Neural cell (in vitro differentiated cells): ENCODE results near the gene DLG5. TPM values are rescaled to one million over a fixed set of nuclear protein-coding genes. Genes with fewer than 3 reads are reported as not detected.

Experiments
- H2AFZ ChIP-seq: fragments of 200-600, 300-800 bp; sonication (generic), shearing (Covaris generic); 2 replicates; pipeline ENCODE4 v1.6.0; 2014; ENCODE audit warnings: low read depth, mild to moderate bottlenecking, antibody characterized with exemption, low read length, moderate library complexity
- H3F3A ChIP-seq: fragments of 200-600 bp; shearing (Covaris generic); 2 replicates; pipeline ENCODE4 v1.6.1; 2016; ENCODE audit warnings: mild to moderate bottlenecking, moderate library complexity, mixed read lengths, antibody characterized with exemption, low read length; ENCODE audit not compliant: insufficient read depth, poor library complexity, severe bottlenecking
- H3K27ac ChIP-seq: fragments of 200-600, 300-800 bp; sonication (generic), shearing (Covaris generic); 2 replicates; pipeline ENCODE4 v1.5.1; 2014; ENCODE audit warnings: mild to moderate bottlenecking, low read length, moderate library complexity
- H3K27me3 ChIP-seq: fragments of 300-800, 200-600 bp; sonication (generic), shearing (Covaris generic); 2 replicates; pipeline ENCODE4 v1.6.0; 2014; ENCODE audit warnings: mild to moderate bottlenecking, low read depth, low read length, moderate library complexity; ENCODE audit not compliant: insufficient read depth
- H3K36me3 ChIP-seq: fragments of 300-800, 200-600 bp; sonication (generic), shearing (Covaris generic); 2 replicates; pipeline ENCODE4 v1.5.1; 2014; ENCODE audit warnings: mild to moderate bottlenecking, antibody characterized with exemption, low read length, moderate library complexity; ENCODE audit not compliant: insufficient read depth
- H3K4me2 ChIP-seq: fragments of 300-800, 200-600 bp; sonication (generic), shearing (Covaris generic); 2 replicates; pipeline ENCODE4 v1.6.0; 2014; ENCODE audit warnings: mild to moderate bottlenecking, low read length
- H3K4me3 ChIP-seq: fragments of 300-800, 200-600 bp; sonication (generic), shearing (Covaris generic); 2 replicates; pipeline ENCODE4 v1.5.1; 2014; ENCODE audit warnings: mild to moderate bottlenecking, low read length, moderate library complexity
- H3K79me2 ChIP-seq: fragments of 200-600 bp; shearing (Covaris generic); replicated peaks from 2 replicates; pipeline ENCODE4 v1.6.0; 2014; ENCODE audit warnings: mild to moderate bottlenecking, low read length, moderate library complexity; ENCODE audit not compliant: insufficient read depth
- H3K9ac ChIP-seq: fragments of 300-800, 200-600 bp; sonication (generic), shearing (Covaris generic); 2 replicates; pipeline ENCODE4 v1.6.1; 2016; ENCODE audit warnings: mild to moderate bottlenecking, low read length, mixed read lengths
- H3K9me2 ChIP-seq: fragments of 200-600 bp; shearing (Covaris generic); 2 replicates; pipeline ENCODE4 v1.6.1; 2016; ENCODE audit warnings: mild to moderate bottlenecking, low read length, mixed read lengths; ENCODE audit not compliant: insufficient read depth
- H3K9me3 ChIP-seq: fragments of 200-600, 300-800 bp; sonication (generic), shearing (Covaris generic); 2 replicates; pipeline ENCODE4 v1.6.1; 2016; ENCODE audit warnings: mild to moderate bottlenecking, mixed run types, low read length, moderate library complexity, mixed read lengths
- H4K20me1 ChIP-seq: fragments of 200-600 bp; shearing (Covaris generic); 2 replicates; pipeline ENCODE4 v1.6.1; 2016; ENCODE audit warnings: mild to moderate bottlenecking, mixed run types; ENCODE audit not compliant: insufficient read depth
- CTCF ChIP-seq: fragments of 450-650 bp; IDR thresholded peaks from 2 replicates; pipeline ENCODE4 v1.5.1; 2014; ENCODE audit warnings: antibody characterized with exemption, mild to moderate bottlenecking, moderate library complexity; ENCODE audit not compliant: poor library complexity, severe bottlenecking
- EP300 ChIP-seq: fragments of 450-650 bp; conservative IDR thresholded peaks from 2 replicates; pipeline ENCODE4 v1.6.1; 2014; ENCODE audit warnings: antibody characterized with exemption, mild to moderate bottlenecking, moderate library complexity; ENCODE audit not compliant: poor library complexity, severe bottlenecking
- EZH2 ChIP-seq: fragments of 200-600, 300-800 bp; shearing (Covaris generic), sonication (generic); IDR thresholded peaks from 2 replicates; pipeline ENCODE4 v1.6.1; 2014; ENCODE audit warnings: antibody characterized with exemption, low read length, borderline replicate concordance, mild to moderate bottlenecking; ENCODE audit not compliant: insufficient read depth, poor library complexity, severe bottlenecking
- MXI1 ChIP-seq: fragments of 450-650 bp; conservative IDR thresholded peaks from 2 replicates; pipeline ENCODE4 v1.6.1; 2014; ENCODE audit warnings: antibody characterized with exemption, mild to moderate bottlenecking; ENCODE audit not compliant: poor library complexity, severe bottlenecking
- POLR2AphosphoS5 ChIP-seq: IDR thresholded peaks from 2 replicates; pipeline ENCODE4 v1.6.1; 2012
- RAD21 ChIP-seq: fragments of 450-650 bp; conservative IDR thresholded peaks from 2 replicates; pipeline ENCODE4 v1.6.1; 2014; ENCODE audit warnings: antibody characterized with exemption, mild to moderate bottlenecking, moderate library complexity
- REST ChIP-seq: IDR thresholded peaks from 2 replicates; pipeline ENCODE4 v1.6.1; 2012; ENCODE audit warnings: borderline replicate concordance
- SMC3 ChIP-seq: fragments of 450-650 bp; conservative IDR thresholded peaks from 2 replicates; pipeline ENCODE4 v1.6.1; 2014; ENCODE audit warnings: antibody characterized with exemption, mild to moderate bottlenecking, moderate library complexity; ENCODE audit not compliant: poor library complexity
- TAF1 ChIP-seq: IDR thresholded peaks from 2 replicates; pipeline ENCODE4 v1.6.1; 2012; ENCODE audit warnings: low read depth
- polyA plus RNA-seq: library from polyadenylated mRNA; depleted of rRNA; stranded (reverse); fragments of >200 nt; gene quantifications from 2 replicates; pipeline ENCODE4 v1.2.3, GENCODE V29; 2014

The DLG5 gene
- polyA plus RNA-seq, 1 donor from 2014 or later: 72.9 TPM

- H3K36me3 ChIP-seq: peaks cover 6% of the 10 kb centered on the region
- TF ChIP-seq REST: no peak
- no peak for TF ChIP-seq SMC3
- TF ChIP-seq EP300: no peak
- no peak for TF ChIP-seq RAD21
- TF ChIP-seq MXI1: no peak
- no peak for TF ChIP-seq POLR2AphosphoS5
- no peak for TF ChIP-seq CTCF
- no peak for TF ChIP-seq EZH2
- no peak for TF ChIP-seq TAF1
- H3K79me2 ChIP-seq: no peaks in the 10 kb centered on the region
Observed at GRCh38 chr10:77823811-77824542, 102.6 kb downstream of the DLG5 start.

GRCh38 chr10:77821551-77821950 is 105.0 kb downstream of the DLG5 start:
- Histone ChIP-seq H3K27ac (no peak overlapping the region), H3K9me2 (no peaks in the 10 kb centered on the region), H3K9me3 (no peaks in the 10 kb centered on the region), H3K27me3 (no peaks in the 10 kb centered on the region), H3K9ac (no peak overlapping the region), H3K79me2 (no peaks in the 10 kb centered on the region), H4K20me1 (no peaks in the 10 kb centered on the region), H3F3A (no peaks in the 10 kb centered on the region), H2AFZ (no peak overlapping the region), H3K4me3 (no peak overlapping the region), H3K4me2 (no peak overlapping the region), H3K36me3 (peaks cover 14% of the 10 kb centered on the region)
- TF ChIP-seq RAD21: no peak
- no peak for TF ChIP-seq POLR2AphosphoS5
- TF ChIP-seq MXI1: no peak
- TF ChIP-seq EZH2: no peak
- no peak for TF ChIP-seq SMC3
- no peak for TF ChIP-seq TAF1
- no peak for TF ChIP-seq REST
- TF ChIP-seq CTCF: no peak
- TF ChIP-seq EP300: no peak

More at GRCh38 chr10:77823811-77824542, 102.6 kb downstream of the DLG5 start:
- Histone ChIP-seq H3K9me3 (no peaks in the 10 kb centered on the region), H3K9ac (no peak overlapping the region), H3K27me3 (no peaks in the 10 kb centered on the region), H3K4me2 (no peak overlapping the region), H3K9me2 (no peaks in the 10 kb centered on the region), H3K27ac (no peak overlapping the region), H4K20me1 (no peaks in the 10 kb centered on the region), H2AFZ (no peak overlapping the region), H3F3A (no peaks in the 10 kb centered on the region), H3K4me3 (no peak overlapping the region)
